ENCODE data around the gene PKN2.

DNA sequence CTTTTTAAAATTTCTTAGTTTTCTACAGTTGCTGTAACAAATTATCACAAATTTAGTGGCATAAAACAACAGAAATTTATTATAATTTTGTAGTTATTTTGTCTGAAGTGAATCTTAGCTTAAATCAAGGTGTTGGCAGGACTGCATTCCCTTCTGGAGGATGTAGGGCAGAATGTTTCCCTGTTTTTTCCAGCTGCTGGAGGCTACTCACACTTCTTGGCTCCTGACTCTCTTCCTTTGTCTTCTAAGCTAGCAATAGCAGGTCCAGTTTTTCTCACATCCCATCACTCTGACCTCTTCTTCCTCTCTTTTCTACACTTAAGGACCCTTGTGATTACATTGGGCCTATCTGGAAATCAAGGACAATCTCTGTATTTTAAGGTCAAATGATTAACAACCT lies 84.1 kb downstream of the PKN2 start:
- TF ChIP-seq POLR2A (IDR thresholded peaks at IDR 0.05): no peak
- TF ChIP-seq, protein P1, sequence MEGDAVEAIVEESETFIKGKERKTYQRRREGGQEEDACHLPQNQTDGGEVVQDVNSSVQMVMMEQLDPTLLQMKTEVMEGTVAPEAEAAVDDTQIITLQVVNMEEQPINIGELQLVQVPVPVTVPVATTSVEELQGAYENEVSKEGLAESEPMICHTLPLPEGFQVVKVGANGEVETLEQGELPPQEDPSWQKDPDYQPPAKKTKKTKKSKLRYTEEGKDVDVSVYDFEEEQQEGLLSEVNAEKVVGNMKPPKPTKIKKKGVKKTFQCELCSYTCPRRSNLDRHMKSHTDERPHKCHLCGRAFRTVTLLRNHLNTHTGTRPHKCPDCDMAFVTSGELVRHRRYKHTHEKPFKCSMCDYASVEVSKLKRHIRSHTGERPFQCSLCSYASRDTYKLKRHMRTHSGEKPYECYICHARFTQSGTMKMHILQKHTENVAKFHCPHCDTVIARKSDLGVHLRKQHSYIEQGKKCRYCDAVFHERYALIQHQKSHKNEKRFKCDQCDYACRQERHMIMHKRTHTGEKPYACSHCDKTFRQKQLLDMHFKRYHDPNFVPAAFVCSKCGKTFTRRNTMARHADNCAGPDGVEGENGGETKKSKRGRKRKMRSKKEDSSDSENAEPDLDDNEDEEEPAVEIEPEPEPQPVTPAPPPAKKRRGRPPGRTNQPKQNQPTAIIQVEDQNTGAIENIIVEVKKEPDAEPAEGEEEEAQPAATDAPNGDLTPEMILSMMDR (IDR thresholded peaks at IDR 0.05): no peak
